GM18519 (cell line): ENCODE data around the gene TUBB2A.
A peak's percentile ranks its signal among the peaks of the same experiment; 100 is the strongest.
"Not testable (repeated sequence)": the region's sequence is repeated elsewhere in the genome, so short reads cannot be mapped to it uniquely, and the experiment has no call there.

ENCODE experiments used
- ATAC-seq: cut with Tn5 transposase; IDR thresholded peaks from one replicate; pipeline ENCODE4 v1.9.1; 2021; ENCODE audit warnings: mild to moderate bottlenecking, moderate library complexity; ENCODE audit not compliant: unreplicated experiment, low FRiP score

TUBB2A gene

DNA sequence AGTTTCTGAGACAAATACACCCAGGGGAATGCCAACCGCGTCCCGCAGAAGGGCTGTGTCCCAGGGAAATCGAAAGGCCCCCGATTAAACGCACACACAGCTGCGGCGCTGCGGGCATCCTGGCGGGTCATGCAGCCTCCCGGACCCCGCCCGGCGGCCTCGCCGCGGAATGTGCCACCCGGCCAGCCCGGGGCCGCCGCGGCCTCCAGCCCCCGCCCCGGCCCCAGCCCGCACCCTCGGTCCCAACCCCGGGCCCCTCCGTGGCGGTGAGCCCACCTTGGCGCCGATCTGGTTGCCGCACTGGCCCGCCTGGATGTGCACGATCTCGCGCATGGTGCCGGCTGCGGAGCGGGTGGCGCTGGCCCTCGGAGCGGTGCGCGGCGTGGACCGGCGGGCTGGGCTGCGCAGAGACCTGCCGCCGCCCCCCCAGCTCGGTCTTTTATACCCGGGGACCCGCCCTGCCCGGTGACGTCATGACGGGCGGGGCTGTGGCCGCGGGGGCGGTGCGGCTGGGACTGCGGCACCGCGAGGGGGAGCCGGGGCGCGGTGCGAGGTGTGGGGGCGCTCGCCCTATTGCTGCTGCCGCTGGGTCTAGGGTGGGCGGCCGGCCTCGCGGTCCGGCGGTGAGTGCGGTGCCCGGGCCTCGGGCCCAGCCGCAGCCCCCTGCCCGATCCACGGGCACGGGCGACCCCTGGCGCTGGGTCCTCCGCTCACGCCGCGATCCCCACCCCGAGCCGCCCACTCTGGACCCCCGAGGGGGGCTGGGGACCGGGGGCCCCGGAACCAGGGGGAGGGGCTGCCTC lies at the start of gene TUBB2A:
TUBB2A (minus strand) TSS at position 414 of the 803 bp plus-strand sequence; CDS start at position 333, 81 bp downstream.
- peak; percentile 58 for ATAC-seq

DNA sequence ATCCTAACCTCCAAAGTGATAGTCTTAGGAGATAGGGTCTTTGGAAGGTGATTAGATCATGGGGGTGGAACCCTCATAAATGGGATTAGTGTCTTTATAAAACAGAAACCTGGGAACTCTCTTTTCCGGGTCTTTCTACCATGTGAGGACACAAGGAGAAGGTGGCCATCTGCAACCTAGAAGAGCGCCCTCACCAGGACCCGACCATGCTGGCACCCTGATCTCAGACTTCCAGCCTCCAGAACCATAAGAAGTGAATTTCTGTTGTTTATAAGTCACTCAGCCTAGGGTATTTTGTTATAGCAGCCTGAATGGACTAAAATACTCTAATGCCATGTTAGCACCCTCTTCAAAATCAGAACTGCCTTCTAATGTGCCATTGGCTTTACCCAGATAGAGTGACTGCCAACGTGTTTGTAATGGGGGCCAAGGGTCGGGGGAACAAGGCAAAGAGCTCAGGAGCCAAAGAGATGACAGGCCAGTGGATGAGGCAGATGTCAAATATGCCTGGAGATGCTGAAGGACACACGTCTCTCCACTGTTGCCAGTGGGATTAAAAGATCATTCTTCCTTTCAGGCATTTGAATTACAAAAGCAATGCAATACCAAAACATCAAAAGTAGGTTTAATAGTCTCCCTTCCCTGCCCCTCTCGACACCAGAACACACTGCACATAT lies 49.1 kb upstream of the TUBB2A start:
- ATAC-seq = no peak

GRCh38 chr6:3205913-3206312 lies 48.6 kb upstream of the TUBB2A start:
- no peak for ATAC-seq

DNA sequence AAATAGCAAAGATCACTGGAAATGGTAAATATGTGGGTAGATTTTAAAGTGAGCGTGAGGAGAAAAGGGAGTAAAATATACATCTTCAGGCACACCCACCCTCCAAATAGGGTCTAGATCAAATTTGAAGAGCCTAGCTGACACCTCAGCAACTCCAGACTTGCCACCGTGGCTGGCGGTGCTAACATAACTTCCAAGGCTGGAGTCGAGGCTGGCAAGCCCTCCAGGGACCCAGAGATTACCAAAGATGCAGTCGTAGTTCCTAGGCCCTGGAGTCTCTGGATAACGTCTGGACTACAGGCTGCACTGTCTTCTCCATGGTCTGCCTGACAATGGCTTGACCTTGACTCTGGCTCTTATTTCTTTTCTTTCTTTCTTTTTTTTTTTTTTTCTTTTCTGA lies 47.6 kb upstream of the TUBB2A start:
- ATAC-seq = no peak

DNA sequence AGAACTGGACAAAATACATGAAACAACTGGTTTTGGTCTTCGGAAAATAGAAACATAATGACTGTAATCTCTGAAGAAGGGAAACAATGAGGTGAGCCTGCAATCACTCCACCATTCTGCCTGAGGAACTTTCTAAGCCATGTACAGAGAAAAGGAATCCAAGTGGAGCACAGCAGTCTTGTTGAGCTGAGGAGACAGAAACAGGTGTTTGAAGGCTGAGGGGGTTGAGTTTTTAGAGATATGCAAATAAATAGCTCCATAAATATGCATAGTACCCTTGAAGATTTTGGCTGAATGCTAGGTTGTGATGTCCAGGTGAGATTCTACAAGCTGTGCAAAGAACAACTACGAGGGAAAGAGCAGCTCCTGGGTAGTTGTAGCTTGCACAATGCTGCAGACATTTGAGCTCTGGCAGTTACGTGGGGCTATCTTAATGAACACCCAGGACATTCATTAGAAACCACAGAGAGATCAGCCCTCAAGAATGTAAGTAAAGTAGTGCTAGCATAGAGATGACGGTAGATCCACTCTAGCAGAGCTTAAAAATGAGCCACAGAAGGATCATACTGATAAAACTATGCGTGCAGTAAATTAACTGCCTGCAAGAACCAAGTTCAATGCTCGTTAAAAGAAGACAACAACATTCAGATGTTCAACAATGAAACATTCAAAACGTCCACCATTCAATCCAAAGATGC lies 45.8 kb upstream of the TUBB2A start:
- ATAC-seq = no peak

DNA sequence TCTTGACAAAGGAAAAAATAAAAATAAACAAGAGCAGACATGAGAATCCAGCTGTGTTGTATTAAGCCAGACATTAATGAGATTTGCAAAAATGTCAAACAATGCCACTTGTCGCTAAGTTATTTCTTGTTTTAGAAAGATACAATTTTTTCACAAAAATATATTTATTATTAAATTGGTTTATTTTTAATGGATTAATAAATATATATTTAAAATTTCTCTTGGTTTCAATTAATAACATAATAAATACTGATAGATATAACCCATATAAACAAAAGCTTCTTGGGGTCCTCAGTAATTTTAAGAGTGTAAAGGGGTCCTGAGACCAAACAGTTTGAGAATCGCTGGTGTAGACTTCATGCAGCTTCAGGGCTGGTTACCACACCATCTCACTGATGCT lies 44.0 kb upstream of the TUBB2A start:
- no peak for ATAC-seq

DNA sequence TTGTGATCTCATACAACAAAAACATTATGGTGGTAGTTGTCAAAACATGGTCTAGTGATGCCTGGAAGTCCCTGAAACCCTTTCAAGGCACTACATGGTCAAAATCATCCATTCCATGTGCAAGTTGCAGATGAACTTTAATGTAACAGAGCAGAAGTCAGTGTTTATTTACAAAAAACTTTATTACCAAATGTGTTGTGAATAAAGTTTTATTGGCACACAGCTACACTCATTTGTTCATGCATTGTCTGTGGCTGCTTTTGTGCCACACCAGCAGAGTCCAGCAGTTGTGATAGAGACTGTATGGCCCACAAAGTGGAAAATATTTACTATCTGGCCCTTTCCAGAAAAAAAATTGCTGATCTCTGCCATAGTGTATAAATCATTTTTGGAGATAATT lies 43.3 kb upstream of the TUBB2A start:
- no peak for ATAC-seq

- no peak for ATAC-seq
Measured at GRCh38 chr6:3199382-3199781, 42.0 kb upstream of the TUBB2A start.

DNA sequence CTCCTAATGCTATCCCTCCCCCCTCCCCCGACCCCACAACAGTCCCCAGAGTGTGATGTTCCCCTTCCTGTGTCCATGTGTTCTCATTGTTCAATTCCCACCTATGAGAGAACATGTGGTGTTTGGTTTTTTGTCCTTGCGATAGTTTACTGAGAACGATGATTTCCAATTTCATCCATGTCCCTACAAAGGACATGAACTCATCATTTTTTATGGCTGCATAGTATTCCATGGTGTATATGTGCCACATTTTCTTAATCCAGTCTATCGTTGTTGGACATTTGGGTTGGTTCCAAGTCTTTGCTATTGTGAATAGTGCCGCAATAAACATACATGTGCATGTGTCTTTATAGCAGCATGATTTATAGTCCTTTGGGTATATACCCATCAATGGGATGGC lies 40.4 kb upstream of the TUBB2A start:
- not testable (repeated sequence) for ATAC-seq

DNA sequence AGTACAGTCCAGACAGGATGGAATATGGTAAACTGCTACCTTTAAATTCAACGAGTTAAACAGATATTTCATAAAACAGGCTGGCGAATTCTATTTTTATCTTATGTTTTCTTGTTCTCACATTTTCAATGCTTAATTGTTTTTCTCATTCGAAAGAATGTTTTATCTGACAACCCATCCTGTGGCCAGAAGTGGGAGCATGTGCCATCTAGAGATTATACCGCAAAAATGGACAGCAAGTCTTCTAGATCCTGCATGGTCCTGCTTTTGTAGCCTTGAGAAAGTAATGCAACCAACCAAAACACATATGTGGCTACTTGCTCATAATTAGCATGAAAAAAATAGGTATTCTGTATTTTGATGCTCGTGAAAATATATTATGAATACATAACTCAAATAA lies 39.4 kb upstream of the TUBB2A start:
- no peak for ATAC-seq

DNA sequence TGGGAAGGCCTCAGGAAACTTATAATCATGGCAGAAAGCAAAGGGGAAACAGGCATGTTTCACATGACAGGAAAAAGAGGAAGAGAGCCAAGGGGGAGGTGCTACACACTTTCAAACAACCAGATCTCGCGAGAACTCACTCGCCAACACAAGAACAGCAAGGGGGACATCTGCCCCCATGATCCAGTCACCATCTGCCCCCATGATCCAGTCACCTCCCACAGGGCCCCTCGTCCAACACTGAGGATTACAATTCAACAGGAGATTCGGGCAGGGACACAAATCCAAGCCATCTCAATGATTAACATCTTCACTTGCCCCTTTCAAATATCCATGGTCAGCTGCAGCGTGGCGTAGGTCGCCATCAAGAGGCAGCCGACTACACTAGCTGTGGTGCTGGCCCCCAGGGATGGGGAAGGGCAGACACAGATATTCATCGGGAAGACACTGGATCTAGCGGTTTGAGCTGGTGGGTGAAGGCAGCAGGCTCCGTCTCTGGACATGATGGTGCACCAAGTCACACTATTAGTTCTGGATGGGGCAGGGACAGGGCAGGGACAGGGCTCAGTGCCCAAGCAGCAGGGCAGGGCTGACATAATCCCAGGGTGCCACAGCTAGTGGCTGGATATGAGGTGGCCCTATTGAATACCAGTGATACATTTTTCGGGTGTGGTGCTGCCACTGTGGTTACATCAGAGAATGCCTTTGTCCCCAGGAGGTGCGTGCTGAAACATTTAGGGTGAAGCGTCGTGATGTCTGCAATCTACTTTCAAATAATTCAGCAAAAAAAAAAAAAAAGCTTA lies 38.6 kb upstream of the TUBB2A start:
- no peak for ATAC-seq

GRCh38 chr6:3195420-3195694 lies 38.0 kb upstream of the TUBB2A start:
- no peak for ATAC-seq

DNA sequence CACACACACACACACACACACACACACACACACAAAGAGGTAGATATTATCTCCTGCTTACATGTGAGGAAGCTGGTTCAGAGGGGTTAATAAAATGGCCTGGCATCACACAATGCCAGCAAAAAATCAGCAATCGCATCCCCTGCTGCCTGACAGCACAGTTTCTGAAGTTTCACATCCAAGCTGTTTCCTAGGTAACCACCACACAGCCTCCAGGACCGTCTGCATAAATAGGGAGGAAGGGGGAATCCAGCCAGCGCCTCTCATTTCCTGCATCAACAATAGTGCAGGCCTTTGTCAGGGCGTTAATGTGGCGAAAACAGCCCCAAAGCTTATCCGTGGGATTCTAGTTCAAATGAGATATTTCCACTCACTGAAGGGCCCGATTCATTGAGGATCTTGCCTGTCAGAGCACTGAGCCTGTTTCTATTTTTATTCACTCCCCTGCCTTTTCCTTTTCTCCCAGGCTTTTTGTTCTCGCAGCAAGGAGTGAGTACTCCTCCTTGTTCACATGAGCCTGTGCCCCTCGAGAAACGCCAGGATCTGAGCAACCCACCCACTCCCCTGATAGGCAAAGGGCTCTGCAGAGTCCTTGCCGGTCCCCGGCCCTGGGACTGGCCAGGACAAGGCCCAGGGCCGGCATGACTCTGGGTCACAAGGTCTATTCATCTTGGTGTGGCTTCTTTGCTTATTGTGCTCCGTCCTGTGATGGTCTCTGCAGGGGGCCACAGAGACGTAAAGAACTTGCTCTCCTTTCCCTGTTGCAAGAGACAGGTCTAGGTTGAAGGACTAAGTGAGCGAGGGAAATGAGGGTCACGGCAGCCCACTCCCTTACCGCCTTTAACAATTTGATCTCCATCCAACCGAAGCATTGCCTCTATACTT lies 37.4 kb upstream of the TUBB2A start:
- ATAC-seq = no peak

DNA sequence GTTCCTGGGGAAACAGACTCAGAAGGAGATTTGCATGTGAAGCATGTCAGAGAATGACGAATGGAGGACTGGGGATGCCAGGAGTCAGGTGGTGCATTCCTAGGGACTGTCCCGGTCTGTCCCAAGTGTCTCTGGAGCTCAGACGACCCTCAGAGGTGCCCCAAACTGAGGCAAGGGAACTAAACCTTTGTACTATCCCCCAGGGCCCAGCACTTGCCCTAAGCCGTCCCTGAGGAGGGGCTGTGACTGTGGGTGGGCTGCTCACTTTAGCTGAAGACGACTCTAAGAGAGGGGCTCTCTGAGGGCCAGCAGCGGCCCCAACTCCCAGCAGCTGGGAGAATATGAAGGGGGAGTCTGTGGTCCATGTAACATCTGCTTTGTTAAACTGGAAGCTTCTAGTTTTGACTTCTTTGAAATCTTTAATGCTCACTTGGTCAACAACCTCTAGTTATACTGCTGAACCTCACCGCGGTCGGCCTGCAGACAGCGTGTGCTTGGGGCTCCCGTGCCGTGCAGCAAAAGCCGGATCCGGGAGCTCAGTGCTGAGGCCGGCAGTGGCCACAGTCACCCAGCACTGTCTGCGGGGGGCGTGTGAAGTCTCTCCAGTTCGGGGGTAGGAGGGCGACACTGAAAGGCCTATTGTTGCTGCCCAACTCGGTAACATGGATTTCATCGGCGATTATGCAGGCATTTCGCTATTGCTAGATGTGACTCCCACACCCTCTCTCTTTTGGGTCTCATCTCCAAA lies 35.9 kb upstream of the TUBB2A start:
- no peak for ATAC-seq

DNA sequence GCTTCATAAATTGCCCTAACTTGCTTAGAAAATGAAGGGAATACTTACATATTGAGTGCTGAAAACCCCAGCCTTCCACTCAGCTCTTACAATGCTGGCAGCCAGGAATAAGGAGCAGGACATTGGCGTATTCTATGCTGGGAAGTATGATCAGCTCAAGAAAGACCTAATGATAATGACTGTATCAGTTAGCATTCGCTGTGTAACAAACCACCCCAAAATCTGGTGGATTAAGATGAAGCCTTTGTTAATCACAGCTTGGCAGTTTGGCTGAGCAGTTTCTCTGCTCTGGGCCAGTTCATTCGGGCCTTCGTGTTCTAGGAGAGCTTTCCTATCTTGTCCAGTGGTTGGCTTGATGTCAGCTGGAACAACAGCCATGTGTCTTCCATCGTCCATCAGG lies 33.4 kb upstream of the TUBB2A start:
- no peak for ATAC-seq

DNA sequence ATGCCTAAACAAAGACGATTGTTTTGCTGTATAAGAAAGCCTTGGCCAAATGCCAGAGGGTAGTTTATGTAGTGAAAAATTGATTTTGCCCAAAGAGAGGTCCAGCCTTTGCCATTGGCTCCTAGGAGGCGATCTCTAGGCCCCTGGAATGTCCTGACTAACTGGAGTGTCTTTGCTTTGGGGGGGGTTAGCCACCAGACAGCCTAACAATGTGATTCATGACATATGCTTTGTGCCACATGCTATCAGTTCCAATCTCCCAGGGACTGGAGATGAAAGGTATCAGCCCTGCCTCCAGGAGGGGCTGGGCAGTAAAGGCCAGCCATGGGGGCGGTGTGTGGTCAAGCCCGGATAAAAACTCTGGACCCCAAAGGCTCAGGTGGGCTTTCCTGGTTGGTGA lies 32.7 kb upstream of the TUBB2A start:
- ATAC-seq = no peak

DNA sequence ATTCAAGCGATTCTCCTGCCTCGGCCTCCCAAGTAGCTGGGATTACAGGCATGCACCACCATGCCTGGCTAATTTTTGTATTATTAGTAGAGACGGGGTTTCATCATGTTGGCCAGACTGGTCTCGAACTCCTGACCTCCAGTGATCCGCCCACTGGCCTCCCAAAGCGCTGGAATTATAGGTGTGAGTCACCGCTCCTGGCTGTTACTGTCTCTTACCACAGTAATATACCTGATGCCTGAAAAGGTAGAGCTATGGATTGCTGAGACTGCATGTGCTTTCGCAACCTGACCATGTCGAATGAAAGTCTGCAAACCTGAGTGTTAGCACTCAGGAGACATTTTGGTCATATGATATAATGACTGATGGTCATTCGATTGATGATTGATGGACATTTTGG lies 31.8 kb upstream of the TUBB2A start:
- not testable (repeated sequence) for ATAC-seq

DNA sequence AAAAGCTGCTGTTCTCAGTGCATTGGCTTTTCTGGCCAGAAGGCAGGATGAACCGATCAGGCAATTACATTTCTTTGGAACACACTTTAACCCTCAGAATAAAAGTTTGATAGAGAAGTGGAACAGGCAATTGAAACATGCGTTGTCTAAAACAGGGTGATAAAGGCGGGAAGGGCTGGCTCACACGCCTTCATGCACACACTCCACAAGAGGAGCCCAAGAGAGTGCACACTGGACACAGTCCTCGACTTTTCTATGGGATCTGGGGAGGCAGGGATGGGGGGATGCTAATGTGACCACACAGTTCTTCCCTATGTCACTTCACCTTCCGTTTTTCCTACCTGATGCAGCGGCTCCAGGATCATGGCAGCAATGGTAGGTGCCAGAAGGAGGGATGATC lies 30.9 kb upstream of the TUBB2A start:
- ATAC-seq = no peak

- ATAC-seq = no peak
Measured at GRCh38 chr6:3186974-3187382, 29.6 kb upstream of the TUBB2A start.
